Lower lobe of right lung (tissue), 2 donors: ENCODE results near the gene CCDC148. TPM values are rescaled to one million over a fixed set of nuclear protein-coding genes. Genes with fewer than 3 reads are reported as not detected.
"Not testable (repeated sequence)": the region's sequence is repeated elsewhere in the genome, so short reads cannot be mapped to it uniquely, and the experiment has no call there.

Experiments
- ATAC-seq, 2 donors: fragments of 200-7000 bp; cut with Tn5 transposase; one replicate each; pipeline ENCODE4 v1.9.1; 2020 to 2022; ENCODE audit warnings: mild to moderate bottlenecking in 2 of 2, moderate library complexity in 2 of 2
- DNase-seq: peaks from one replicate; pipeline ENCODE4 v3.0.0-alpha.2; 2020
- H3K27ac ChIP-seq: fragments of 200-600 bp; one replicate; pipeline ENCODE4 v1.8.0; 2022
- H3K27me3 ChIP-seq: fragments of 200-600 bp; one replicate; pipeline ENCODE4 v1.8.0; 2022; ENCODE audit warnings: low read depth
- H3K36me3 ChIP-seq: fragments of 200-600 bp; one replicate; pipeline ENCODE4 v1.8.0; 2022; ENCODE audit warnings: mild to moderate bottlenecking
- H3K4me1 ChIP-seq: fragments of 200-600 bp; one replicate; pipeline ENCODE4 v1.8.0; 2022
- H3K4me3 ChIP-seq: fragments of 200-600 bp; one replicate; pipeline ENCODE4 v1.8.0; 2022; ENCODE audit warnings: mild to moderate bottlenecking
- H3K9me3 ChIP-seq: fragments of 200-600 bp; one replicate; pipeline ENCODE4 v1.8.0; 2022
- CTCF ChIP-seq: fragments of 200-600 bp; IDR thresholded peaks from one replicate; pipeline ENCODE4 v1.8.0; 2022; ENCODE audit warnings: antibody characterized with exemption, mild to moderate bottlenecking
- intact Hi-C: fragments of 100-400 bp; cut with DNase I; formaldehyde crosslinking; loops from one replicate; pipeline ENCODE4 v1.11.0; 2022
- total RNA-seq: library from RNA; stranded (reverse); fragmentation: NEBNext Ultra II Directional; extraction: Animal tissue kit (Norgen Biotek cat#: 25700); gene quantifications from one replicate; pipeline ENCODE4 v1.2.1, GENCODE V29; 2021
- donor health status: DM: no; HTN: yes; CAD: no; lungs with severe emphysema.

The CCDC148 gene
- total RNA-seq, 1 donor from 2014 or later = 2.8 TPM

- Histone ChIP-seq H3K27me3 (no peaks in the 10 kb centered on the region), H3K36me3 (no peaks in the 10 kb centered on the region), H3K4me1 (peaks cover 15% of the 10 kb centered on the region), H3K4me3 (no peak overlapping the region), H3K27ac (no peak overlapping the region), H3K9me3 (no peaks in the 10 kb centered on the region)
- ATAC-seq (no peak), DNase-seq (no peak)
- intact Hi-C loops = no loop called here
- no peak for TF ChIP-seq CTCF
These were observed 17.3 kb upstream of the CCDC148 start for GRCh38 chr2:158473719-158474392.

- peaks cover 15% of the 10 kb centered on the region for H3K4me1 ChIP-seq
- H3K4me3 ChIP-seq, DNase-seq, H3K27ac ChIP-seq, H3K9me3 ChIP-seq, intact Hi-C loops, ATAC-seq, H3K36me3 ChIP-seq, H3K27me3 ChIP-seq: not testable (repeated sequence)
These were observed 16.7 kb upstream of the CCDC148 start for GRCh38 chr2:158473300-158473699.

- ATAC-seq, H3K36me3 ChIP-seq, DNase-seq, H3K4me3 ChIP-seq, H3K27me3 ChIP-seq, H3K9me3 ChIP-seq, intact Hi-C loops, H3K27ac ChIP-seq: not testable (repeated sequence)
- H3K4me1 ChIP-seq = peaks cover 10% of the 10 kb centered on the region
These were observed 16.3 kb upstream of the CCDC148 start for GRCh38 chr2:158472829-158473228.

GRCh38 chr2:158467248-158467647, 10.7 kb upstream of the CCDC148 start:
- Histone ChIP-seq H3K9me3 (no peaks in the 10 kb centered on the region), H3K4me3 (no peak overlapping the region), H3K27ac (no peak overlapping the region), H3K4me1 (no peaks in the 10 kb centered on the region), H3K27me3 (no peaks in the 10 kb centered on the region), H3K36me3 (no peaks in the 10 kb centered on the region)
- intact Hi-C loops = no loop called here
- no peak for ATAC-seq
- DNase-seq = no peak
- TF ChIP-seq CTCF = no peak

- H3K27me3 ChIP-seq = no peaks in the 10 kb centered on the region
- H3K4me1 ChIP-seq = peaks cover 12% of the 10 kb centered on the region
- H3K9me3 ChIP-seq = no peaks in the 10 kb centered on the region
- peak; percentile 50 for TF ChIP-seq CTCF
- no peaks in the 10 kb centered on the region for H3K36me3 ChIP-seq
- DNase-seq = no peak
- ATAC-seq = peak in 1 of 2 donors; percentile 40
- no peak overlapping the region for H3K4me3 ChIP-seq
- H3K27ac ChIP-seq = no peak overlapping the region
- intact Hi-C loops = no loop called here
These were observed 8.1 kb upstream of the CCDC148 start for GRCh38 chr2:158464426-158465281.

GRCh38 chr2:158463496-158464095, 7.0 kb upstream of the CCDC148 start:
- intact Hi-C loops = no loop called here
- Histone ChIP-seq H3K27me3 (no peaks in the 10 kb centered on the region), H3K4me1 (peaks cover 21% of the 10 kb centered on the region), H3K36me3 (no peaks in the 10 kb centered on the region), H3K27ac (no peak overlapping the region), H3K4me3 (no peak overlapping the region), H3K9me3 (no peaks in the 10 kb centered on the region)
- TF ChIP-seq CTCF = no peak
- ATAC-seq = no peak
- no peak for DNase-seq
